VCaP (cell line): ENCODE results near the gene OLFM2.

Experiments used
- H3K27ac ChIP-seq: fragments of 450-650 bp; 2 replicates; pipeline ENCODE4 v1.5.1; 2017
- TF ChIP-seq, protein P1 (sequence below): fragments of 450-650 bp; conservative IDR thresholded peaks from 2 replicates; pipeline ENCODE4 v1.5.1; 2017; ENCODE audit warnings: mild to moderate bottlenecking, moderate library complexity

OLFM2 gene

GRCh38 chr19:9913237-9914000, 22.9 kb downstream of the OLFM2 start:
- TF ChIP-seq, protein P1, sequence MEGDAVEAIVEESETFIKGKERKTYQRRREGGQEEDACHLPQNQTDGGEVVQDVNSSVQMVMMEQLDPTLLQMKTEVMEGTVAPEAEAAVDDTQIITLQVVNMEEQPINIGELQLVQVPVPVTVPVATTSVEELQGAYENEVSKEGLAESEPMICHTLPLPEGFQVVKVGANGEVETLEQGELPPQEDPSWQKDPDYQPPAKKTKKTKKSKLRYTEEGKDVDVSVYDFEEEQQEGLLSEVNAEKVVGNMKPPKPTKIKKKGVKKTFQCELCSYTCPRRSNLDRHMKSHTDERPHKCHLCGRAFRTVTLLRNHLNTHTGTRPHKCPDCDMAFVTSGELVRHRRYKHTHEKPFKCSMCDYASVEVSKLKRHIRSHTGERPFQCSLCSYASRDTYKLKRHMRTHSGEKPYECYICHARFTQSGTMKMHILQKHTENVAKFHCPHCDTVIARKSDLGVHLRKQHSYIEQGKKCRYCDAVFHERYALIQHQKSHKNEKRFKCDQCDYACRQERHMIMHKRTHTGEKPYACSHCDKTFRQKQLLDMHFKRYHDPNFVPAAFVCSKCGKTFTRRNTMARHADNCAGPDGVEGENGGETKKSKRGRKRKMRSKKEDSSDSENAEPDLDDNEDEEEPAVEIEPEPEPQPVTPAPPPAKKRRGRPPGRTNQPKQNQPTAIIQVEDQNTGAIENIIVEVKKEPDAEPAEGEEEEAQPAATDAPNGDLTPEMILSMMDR = no peak
- H3K27ac ChIP-seq = no peak overlapping the region; the same call in 1 of the 2 replicates

DNA sequence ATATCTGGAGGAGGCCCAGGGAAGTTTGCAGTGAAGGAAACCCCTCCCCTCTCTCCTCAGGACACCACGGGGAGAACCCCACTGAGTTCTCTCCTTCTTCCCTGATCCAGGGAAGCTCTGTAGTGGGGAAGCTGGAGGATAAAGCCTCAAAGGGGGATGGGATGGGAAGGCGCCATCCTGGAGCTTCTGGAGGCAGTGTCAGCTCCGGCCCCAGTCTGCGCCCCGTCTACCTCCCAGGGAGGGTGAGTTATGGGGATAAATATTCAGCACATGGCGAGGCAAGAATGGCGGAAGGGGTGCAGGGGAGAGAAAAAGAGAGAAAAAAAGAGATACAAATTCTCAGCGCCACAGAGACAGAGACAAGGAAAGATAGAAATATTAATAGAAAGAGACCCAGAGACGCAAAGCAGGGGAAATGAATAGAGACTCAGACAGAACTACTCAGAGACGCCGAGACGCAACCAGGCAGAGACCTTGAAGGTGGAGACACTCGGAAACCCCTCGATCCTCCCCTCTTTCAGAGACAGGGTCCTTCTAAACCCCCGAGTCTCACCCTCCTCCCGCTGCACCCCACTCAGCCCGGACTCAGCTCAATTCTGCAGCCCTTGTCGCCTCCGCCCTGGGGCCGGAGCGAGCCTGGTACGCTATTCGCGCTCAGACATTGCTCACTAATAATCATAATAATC, 23.6 kb downstream of the OLFM2 start:
- no peak overlapping the region for H3K27ac ChIP-seq
- TF ChIP-seq, protein P1 = no peak

DNA sequence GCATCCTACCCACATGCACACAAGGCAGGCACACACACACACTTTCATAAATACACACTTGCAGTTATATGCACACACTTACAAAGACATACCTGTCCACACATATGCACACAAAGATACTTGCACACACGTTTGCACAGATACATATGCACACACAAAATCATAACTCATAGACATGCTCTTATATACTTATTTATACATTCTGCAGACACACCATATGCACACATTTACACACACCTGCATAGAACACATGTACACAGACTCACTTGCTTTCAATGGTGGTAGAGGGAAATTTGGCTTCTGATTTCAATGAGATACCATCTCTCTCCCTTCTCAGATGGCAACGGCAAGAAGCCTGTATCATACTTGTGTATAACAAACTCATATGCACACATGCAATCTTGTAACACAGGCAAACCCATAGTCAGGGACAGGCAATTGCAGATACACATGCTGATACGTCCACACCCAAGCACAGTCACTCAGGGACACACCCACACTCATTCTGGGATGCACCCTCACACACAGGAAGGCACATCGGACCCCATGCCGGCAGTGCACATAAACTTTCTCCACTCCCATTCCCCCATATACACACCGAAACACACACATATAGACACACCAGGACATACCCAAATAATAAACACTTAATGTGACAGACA, 24.7 kb downstream of the OLFM2 start:
- H3K27ac ChIP-seq = no peak overlapping the region
- TF ChIP-seq, protein P1 = no peak

DNA sequence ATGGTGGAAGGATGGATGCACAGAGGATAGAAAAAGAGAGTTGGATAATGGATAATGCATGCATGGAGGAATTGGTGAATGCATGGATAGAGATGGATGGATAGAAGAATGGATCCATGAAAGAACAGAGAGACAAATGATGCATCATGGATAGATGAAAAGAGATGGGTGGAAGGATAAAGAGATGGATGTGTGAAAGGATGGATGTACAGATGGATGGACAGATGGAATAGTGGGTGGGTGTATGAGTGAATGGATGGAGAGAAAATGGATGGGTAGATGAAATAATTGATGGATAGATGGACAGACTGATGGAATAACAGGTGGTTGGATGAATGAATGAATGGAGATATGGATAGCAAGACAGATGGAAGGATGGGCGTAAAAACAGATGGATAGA, 25.7 kb downstream of the OLFM2 start:
- TF ChIP-seq, protein P1 = no peak
- no peak overlapping the region for H3K27ac ChIP-seq

- no peak overlapping the region for H3K27ac ChIP-seq
- TF ChIP-seq, protein P1 = no peak
These were observed 27.1 kb downstream of the OLFM2 start for GRCh38 chr19:9909251-9909650.

GRCh38 chr19:9906475-9907087, 29.7 kb downstream of the OLFM2 start:
- TF ChIP-seq, protein P1 = no peak
- no peak overlapping the region for H3K27ac ChIP-seq

- H3K27ac ChIP-seq = no peak overlapping the region
- TF ChIP-seq, protein P1 = no peak
These were observed 33.0 kb downstream of the OLFM2 start for GRCh38 chr19:9903336-9903735.
